HepG2 (cell line): ENCODE measurements around the gene RNF14. TPM values are rescaled to one million over a fixed set of nuclear protein-coding genes. Genes with fewer than 3 reads are reported as not detected.

ENCODE experiments used
- ATAC-seq: fragments of 200-7000 bp; cut with Tn5 transposase; 3 replicates; pipeline ENCODE4 v1.9.1; 2020; ENCODE audit warnings: mild to moderate bottlenecking, moderate library complexity
- BruUV-seq: library from RNA; stranded (reverse); fragments of 400-500 nt; replicated peaks from 2 replicates; lab custom pipeline; 2021; lab: Mats Ljungman, UMichigan
- CTCF ChIA-PET: fragments of 300-600 bp; formaldehyde crosslinking; extraction: SDS; loops from one replicate; lab custom pipeline; 2021; ENCODE audit warnings: low total read pairs, inconsistent platforms, low intra/inter-chr PET ratio; lab: Yijun Ruan, JAX
- POLR2A ChIA-PET: fragments of 350-600 bp; sonication (Branson Sonifier 250); formaldehyde crosslinking; loops from one replicate; lab custom pipeline; 2020; ENCODE audit warnings: antibody characterized with exemption, inconsistent platforms; lab: Yijun Ruan, JAX
- DNase-seq: peaks from one replicate; pipeline ENCODE4 v3.0.0-alpha.2; 2015; ENCODE audit warnings: low spot score
- FAIRE-seq: peaks from 3 replicates; lab custom pipeline; 2011; peaks lifted over from hg19 to GRCh38; lab: Jason Lieb, UNC
- H2AFZ ChIP-seq: one replicate; pipeline ENCODE4 v1.6.1; 2011; ENCODE audit warnings: low read length, inconsistent platforms
- H3K27ac ChIP-seq: fragments of 300-600 bp; 3 replicates; pipeline ENCODE4 v1.8.0; 2011; ENCODE audit warnings: mixed run types, mild to moderate bottlenecking, mixed read lengths, low read length, inconsistent platforms; ENCODE audit not compliant: insufficient read depth; ENCODE audit errors: extremely low read length
- H3K27me3 ChIP-seq, 2 experiments: fragments of 200-600 bp in 1 of 2; 2 replicates in 1 of 2; 3 replicates in 1 of 2; pipeline versions ENCODE4 v1.6.0 to v1.8.0; 2011; ENCODE audit warnings: low read length in 2 of 2, mild to moderate bottlenecking in 2 of 2, moderate library complexity in 2 of 2, inconsistent platforms in 1 of 2; ENCODE audit not compliant: insufficient read depth in 2 of 2, control insufficient read depth in 1 of 2
- H3K36me3 ChIP-seq, 2 experiments: fragments of 200-600 bp in 1 of 2; replicated peaks in 1 of 2; 2 replicates in 1 of 2; 3 replicates in 1 of 2; pipeline versions ENCODE4 v1.5.1 to v1.8.0; 2011; ENCODE audit warnings: low read length in 2 of 2, inconsistent platforms in 1 of 2; ENCODE audit not compliant: insufficient read depth in 2 of 2, control insufficient read depth in 1 of 2
- H3K4me1 ChIP-seq: 2 replicates; pipeline ENCODE4 v1.5.1; 2012; ENCODE audit warnings: low read length, inconsistent platforms; ENCODE audit not compliant: insufficient read depth
- H3K4me2 ChIP-seq: 2 replicates; pipeline ENCODE4 v1.6.0; 2011; ENCODE audit warnings: low read depth, low read length, inconsistent platforms
- H3K4me3 ChIP-seq, 3 experiments: fragments of 200-600 bp in 1 of 3; sonication (generic), shearing (Covaris generic) in 1 of 3; replicated peaks in 1 of 3; 2 replicates each; pipeline ENCODE4 v1.5.1; 2011 to 2016; ENCODE audit warnings: low read length in 3 of 3, inconsistent platforms in 2 of 3, low read depth in 2 of 3, mild to moderate bottlenecking in 2 of 3, control low read depth in 1 of 3, mixed read lengths in 1 of 3; ENCODE audit not compliant: insufficient read depth in 1 of 3
- H3K79me2 ChIP-seq: one replicate; pipeline ENCODE4 v1.6.1; 2011; ENCODE audit warnings: low read length, inconsistent platforms; ENCODE audit not compliant: insufficient read depth
- H3K9ac ChIP-seq: 2 replicates; pipeline ENCODE4 v1.6.0; 2011; ENCODE audit warnings: mild to moderate bottlenecking, low read depth, low read length, inconsistent platforms; ENCODE audit not compliant: insufficient read depth
- H3K9me3 ChIP-seq: 2 replicates; pipeline ENCODE4 v1.5.1; 2012; ENCODE audit warnings: mild to moderate bottlenecking, low read length
- H4K20me1 ChIP-seq: 2 replicates; pipeline ENCODE4 v1.6.0; 2011; ENCODE audit warnings: inconsistent platforms, mild to moderate bottlenecking, low read length, moderate library complexity; ENCODE audit not compliant: insufficient read depth
- ATRX ChIP-seq: sonication (generic); formaldehyde crosslinking; IDR thresholded peaks from 2 replicates; pipeline ENCODE4 v1.4.0; 2020; ENCODE audit warnings: missing genetic modification reagents, borderline replicate concordance
- EEA1 ChIP-seq: sonication (generic); formaldehyde crosslinking; IDR thresholded peaks from 2 replicates; pipeline ENCODE4 v1.5.1; 2020; ENCODE audit warnings: mild to moderate bottlenecking, missing genetic modification reagents, borderline replicate concordance
- HNF4G ChIP-seq, 2 experiments: sonication (generic) in 1 of 2; formaldehyde crosslinking in 1 of 2; IDR thresholded peaks; 2 replicates each; pipeline versions ENCODE4 v1.4.0 to v1.6.1; 2011 to 2020; ENCODE audit warnings: borderline replicate concordance in 2 of 2, low read depth in 2 of 2, mild to moderate bottlenecking in 2 of 2, low read length in 1 of 2, missing genetic modification reagents in 1 of 2, moderate library complexity in 1 of 2
- PLRG1 ChIP-seq: fragments of 450-650 bp; conservative IDR thresholded peaks from 2 replicates; pipeline ENCODE4 v1.6.1; 2016
- ZNF121 ChIP-seq: sonication (generic); formaldehyde crosslinking; IDR thresholded peaks from 2 replicates; pipeline ENCODE4 v1.5.0; 2020; ENCODE audit warnings: mild to moderate bottlenecking, missing genetic modification reagents
- ZNF280B ChIP-seq: sonication (generic); formaldehyde crosslinking; IDR thresholded peaks from 2 replicates; pipeline ENCODE4 v1.5.0; 2020; ENCODE audit warnings: missing genetic modification reagents, mild to moderate bottlenecking, borderline replicate concordance
- WGBS: methylation state at CpG from one replicate; pipeline ENCODE4 v1.1.6; 2017; ENCODE audit warnings: low lambda C conversion rate; 5-methylcytosine and 5-hydroxymethylcytosine counted together
- in situ Hi-C: cut with HindIII; loops from 2 replicates; pipeline ENCODE4 v1.10.0; 2017; ENCODE audit warnings: low pct_unique_long_range_greater_than_20kb; ENCODE audit not compliant: extremely low pct_ligation_motif_present
- intact Hi-C: fragments of 100-400 bp; cut with micrococcal nuclease; formaldehyde crosslinking; loops from one replicate; pipeline ENCODE4 v1.10.0; 2022; ENCODE audit not compliant: unreplicated experiment
- polyA plus RNA-seq, 8 experiments: library from polyadenylated mRNA; depleted of rRNA in 3 of 8; stranded (reverse) in 7 of 8; unstranded in 1 of 8; fragments of >200 nt; fragmentation: Illumina TruSeq in 4 of 8; extraction: Trizol in 4 of 8; gene quantifications; 2 replicates each; pipeline versions ENCODE4 v1.2.1 to v1.2.3, GENCODE V29; 2011 to 2016; ENCODE audit warnings: low read depth in 4 of 8, missing spikeins in 1 of 8, mixed read lengths in 1 of 8; ENCODE audit not compliant: insufficient read depth in 1 of 8
- total RNA-seq, 5 experiments: library from RNA; depleted of rRNA; stranded (reverse); fragments of >200 nt; fragmentation: Illumina TruSeq; extraction: Trizol; gene quantifications; 2 replicates each; pipeline ENCODE4 v1.2.3, GENCODE V29; 2016; ENCODE audit warnings: low read depth in 1 of 5

RNF14 gene
- total and polyA plus RNA-seq, 2 of the 13 experiments (the other 11 are each of a cell fraction or from before 2014, with no cell fraction given) = 11.3 to 28.1 TPM

- Histone ChIP-seq H3K79me2 (no peaks in the 10 kb centered on the region), H2AFZ (no peak overlapping the region), H3K9ac (no peak overlapping the region), H3K27ac (no peak overlapping the region), H3K9me3 (no peaks in the 10 kb centered on the region), H3K4me1 (no peaks in the 10 kb centered on the region), H3K4me2 (no peak overlapping the region), H3K27me3 (peaks cover 2 to 37% of the 10 kb centered on the region in 2 experiments; a peak in 3 of 5 replicates), H4K20me1 (no peaks in the 10 kb centered on the region), H3K4me3 (no peak overlapping the region), H3K36me3 (no peaks in the 10 kb centered on the region)
- intact Hi-C loops (no loop called here), in situ Hi-C loops (no loop called here)
- TF ChIP-seq ATRX (CRISPR knock-in tag) (no peak), HNF4G (IDR thresholded peaks at IDR 0.05; ENCODE audit: borderline replicate concordance, low read depth, low read length) (no peak), HNF4G (CRISPR knock-in tag; IDR thresholded peaks at IDR 0.05; ENCODE audit: borderline replicate concordance, low read depth) (no peak), ZNF280B (CRISPR knock-in tag) (no peak), EEA1 (no peak), PLRG1 (no peak), ZNF121 (CRISPR knock-in tag) (no peak)
- no peak for ATAC-seq
- ChIA-PET CTCF (no interaction called here), POLR2A (interaction anchor here (1.5 kb wide), 1 partner anchor 19 kb away, joined by 5 read pairs; the partner anchor contains the start of gene GNPDA1)
- no TSS peak for BruUV-seq
- no peak for DNase-seq
- FAIRE-seq = no peak
- 16% methylated on average over 2 of the region's 2 CpGs for WGBS
Measured at GRCh38 chr5:142032150-142032549, 63.2 kb downstream of the RNF14 start.
